OCI-LY7 (cell line): ENCODE measurements around the gene ELAVL3. TPM values are rescaled to one million over a fixed set of nuclear protein-coding genes. Genes with fewer than 3 reads are reported as not detected.

Experiments
- BruUV-seq: library from RNA; stranded (reverse); fragments of 400-500 nt; replicated peaks from 2 replicates; lab custom pipeline; 2021; lab: Mats Ljungman, UMichigan
- CTCF ChIA-PET: fragments of 300-600 bp; sonication (Branson Sonifier 250); formaldehyde crosslinking; loops from one replicate; lab custom pipeline; 2022; ENCODE audit warnings: antibody characterized with exemption; ENCODE audit not compliant: unreplicated experiment; lab: Charles Lee
- POLR2A ChIA-PET: fragments of 300-600 bp; sonication (Branson Sonifier 250); formaldehyde crosslinking; loops from one replicate; lab custom pipeline; 2022; ENCODE audit warnings: antibody characterized with exemption; lab: Charles Lee
- DNase-seq: peaks from one replicate; pipeline ENCODE4 v3.0.0-alpha.2; 2015; ENCODE audit warnings: low spot score
- H2AFZ ChIP-seq: fragments of 200-600 bp; sonication (generic), shearing (Covaris generic); 2 replicates; pipeline ENCODE4 v1.6.1; 2014; ENCODE audit warnings: mild to moderate bottlenecking, antibody characterized with exemption, low read length, moderate library complexity
- H3K27ac ChIP-seq: fragments of 200-600 bp; sonication (generic); 2 replicates; pipeline ENCODE4 v1.5.1; 2014; ENCODE audit warnings: mixed run types, low read depth, mild to moderate bottlenecking, moderate library complexity, low read length, inconsistent platforms; ENCODE audit not compliant: poor library complexity, severe bottlenecking
- H3K36me3 ChIP-seq: fragments of 200-600 bp; sonication (generic); 2 replicates; pipeline ENCODE4 v1.6.1; 2014; ENCODE audit warnings: mild to moderate bottlenecking, antibody characterized with exemption, low read length, moderate library complexity, mixed read lengths; ENCODE audit not compliant: insufficient read depth
- H3K4me1 ChIP-seq: fragments of 200-600 bp; sonication (generic); 2 replicates; pipeline ENCODE4 v1.5.1; 2014; ENCODE audit warnings: mild to moderate bottlenecking, low read length; ENCODE audit not compliant: insufficient read depth, poor library complexity, severe bottlenecking
- H3K4me2 ChIP-seq: fragments of 200-600 bp; sonication (generic); 2 replicates; pipeline ENCODE4 v1.6.1; 2014; ENCODE audit warnings: mild to moderate bottlenecking, low read length
- H3K4me3 ChIP-seq: fragments of 200-600 bp; sonication (generic); 2 replicates; pipeline ENCODE4 v1.5.1; 2014; ENCODE audit warnings: mild to moderate bottlenecking, low read depth, low read length; ENCODE audit not compliant: poor library complexity, severe bottlenecking
- H3K79me2 ChIP-seq: fragments of 200-600 bp; sonication (generic); 2 replicates; pipeline ENCODE4 v1.6.1; 2016; ENCODE audit warnings: low read depth, mild to moderate bottlenecking, low read length, moderate library complexity, mixed read lengths; ENCODE audit not compliant: insufficient read depth
- H3K9me2 ChIP-seq: fragments of 200-600 bp; sonication (generic); 2 replicates; pipeline ENCODE4 v1.6.1; 2016; ENCODE audit warnings: mild to moderate bottlenecking, low read length, mixed read lengths; ENCODE audit not compliant: insufficient read depth
- H3K9me3 ChIP-seq: fragments of 200-600 bp; sonication (generic); 2 replicates; pipeline ENCODE4 v1.6.1; 2014; ENCODE audit warnings: mild to moderate bottlenecking, mixed run types, low read length, mixed read lengths
- H4K20me1 ChIP-seq: fragments of 200-600 bp; sonication (generic); 2 replicates; pipeline ENCODE4 v1.6.1; 2014; ENCODE audit warnings: mild to moderate bottlenecking, antibody characterized with exemption, low read length, moderate library complexity, mixed read lengths; ENCODE audit not compliant: insufficient read depth
- CTCF ChIP-seq: fragments of 200-600 bp; sonication (generic); conservative IDR thresholded peaks from 2 replicates; pipeline ENCODE4 v1.5.1; 2014; ENCODE audit warnings: mild to moderate bottlenecking, antibody characterized with exemption, low read length, moderate library complexity, mixed read lengths
- EZH2phosphoT487 ChIP-seq: fragments of 200-600 bp; sonication (generic); IDR thresholded peaks from 2 replicates; pipeline ENCODE4 v1.6.1; 2018; ENCODE audit warnings: low read depth, borderline replicate concordance, mild to moderate bottlenecking, mixed run types, antibody characterized with exemption, low read length, moderate library complexity, mixed read lengths
- intact Hi-C: fragments of 100-400 bp; cut with micrococcal nuclease; formaldehyde crosslinking; loops from one replicate; pipeline ENCODE4 v1.10.0; 2022; ENCODE audit not compliant: unreplicated experiment
- total RNA-seq, 2 experiments: library from RNA; depleted of rRNA in 1 of 2; stranded (reverse); fragments of >200 nt in 1 of 2; shearing (Covaris generic) in 1 of 2; gene quantifications; 2 replicates each; pipeline ENCODE4 v1.2.3, GENCODE V29; 2014 to 2022

The ELAVL3 gene
- total RNA-seq, 2 experiments from 2014 or later, result 0.30 to 0.95 TPM

DNA sequence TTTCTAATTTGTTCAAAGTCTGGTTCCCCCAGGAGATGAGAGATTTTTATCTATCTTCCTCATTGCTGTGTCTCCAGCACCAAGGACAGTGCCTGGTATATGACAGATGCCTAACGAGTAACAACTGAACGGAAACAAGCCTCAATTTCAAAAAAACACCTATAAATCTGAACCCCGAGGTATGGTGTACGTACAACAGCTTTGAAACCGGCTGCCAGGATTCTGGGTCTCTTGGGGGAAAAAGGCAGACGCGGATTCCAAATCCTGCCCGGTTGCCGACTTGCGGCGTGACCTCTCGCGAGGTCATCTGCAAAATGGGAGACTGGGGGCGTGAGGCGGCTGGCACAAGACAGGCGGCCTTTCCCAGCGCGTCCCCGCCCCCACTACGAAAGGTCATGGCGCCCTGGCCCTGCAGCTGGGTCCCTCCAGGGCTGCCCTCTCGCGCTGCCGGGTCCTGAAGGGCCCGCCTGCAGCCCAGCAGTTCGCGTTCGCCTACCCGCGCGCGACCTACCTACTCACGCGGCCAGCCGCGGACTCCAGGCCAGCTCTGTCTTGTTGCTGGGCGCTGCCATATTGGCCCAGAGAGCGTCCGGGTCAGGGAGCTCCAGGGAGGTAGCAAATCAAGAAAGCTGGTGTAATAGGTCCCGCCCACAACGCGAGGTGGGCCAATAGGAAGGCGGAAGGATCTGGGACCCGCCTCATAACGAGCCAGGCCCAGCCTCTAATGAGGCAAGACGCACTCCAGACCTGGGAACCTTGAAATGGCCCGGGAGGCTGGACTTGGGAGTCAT, 47.9 kb upstream of the ELAVL3 start, which contains the start of gene ECSIT:
Gene ECSIT, minus strand, starts transcription at position 584 of the 791 bp plus-strand sequence. CDS start 9,964 bp downstream, outside the sequence.
- H3K79me2 ChIP-seq, result peaks cover 14% of the 10 kb centered on the region; the same call in 1 of the 2 replicates
- H3K9me2 ChIP-seq, result no peaks in the 10 kb centered on the region
- no peak for TF ChIP-seq EZH2phosphoT487
- no peak for TF ChIP-seq CTCF
- H3K4me1 ChIP-seq, result peaks cover 12% of the 10 kb centered on the region
- DNase-seq, result peak; percentile 97
- H4K20me1 ChIP-seq, result no peaks in the 10 kb centered on the region
- BruUV-seq, result TSS peak; percentile 77
- H2AFZ ChIP-seq, result peak within 1 kb of the TSS; percentile 78
- peaks cover 11% of the 10 kb centered on the region for H3K36me3 ChIP-seq
- POLR2A ChIA-PET, result interaction anchor here (0.6 to 1.0 kb wide), 4 partner anchors 35 to 148 kb away, joined by 3 to 4 read pairs (median 3); no protein-coding TSS in a partner anchor
- peak within 1 kb of the TSS; percentile 80 for H3K4me3 ChIP-seq
- intact Hi-C loops, result loop anchor here (1.0 kb wide), 2 partner anchors 23 to 46 kb away; partner anchors contain the start of gene ZNF653
- H3K4me2 ChIP-seq, result peak within 1 kb of the TSS; percentile 88
- H3K9me3 ChIP-seq, result no peaks in the 10 kb centered on the region
- H3K27ac ChIP-seq, result peak within 1 kb of the TSS; percentile 53
- CTCF ChIA-PET, result interaction anchor here (0.6 to 0.9 kb wide), 2 partner anchors 50 to 269 kb away, joined by 3 to 9 read pairs; no protein-coding TSS in a partner anchor

GRCh38 chr19:11519138-11519537, 38.3 kb upstream of the ELAVL3 start:
- Histone ChIP-seq H3K27ac (no peak overlapping the region), H3K79me2 (no peaks in the 10 kb centered on the region), H3K9me2 (no peaks in the 10 kb centered on the region), H3K9me3 (no peaks in the 10 kb centered on the region), H4K20me1 (no peaks in the 10 kb centered on the region), H3K4me1 (no peaks in the 10 kb centered on the region), H3K4me2 (no peak overlapping the region), H2AFZ (no peak overlapping the region), H3K36me3 (peaks cover 42% of the 10 kb centered on the region), H3K4me3 (no peak overlapping the region)
- no peak for TF ChIP-seq EZH2phosphoT487
- no peak for TF ChIP-seq CTCF
- CTCF ChIA-PET, result no interaction called here
- intact Hi-C loops, result no loop called here
- POLR2A ChIA-PET, result no interaction called here
- no TSS peak for BruUV-seq
- no peak for DNase-seq

- no peak overlapping the region for H3K27ac ChIP-seq
These were observed 33.1 kb upstream of the ELAVL3 start for GRCh38 chr19:11513946-11514345.

More at GRCh38 chr19:11513946-11514345, 33.1 kb upstream of the ELAVL3 start:
- TF ChIP-seq CTCF, result no peak
- no peak for TF ChIP-seq EZH2phosphoT487
- no peaks in the 10 kb centered on the region for H3K4me1 ChIP-seq
- intact Hi-C loops, result no loop called here
- DNase-seq, result no peak
- H2AFZ ChIP-seq, result no peak overlapping the region
- no TSS peak for BruUV-seq
- peaks cover 51% of the 10 kb centered on the region for H3K36me3 ChIP-seq
- ChIA-PET POLR2A (interaction anchor here (0.6 to 0.7 kb wide), 3 partner anchors 9 to 253 kb away, joined by 3 to 6 read pairs (median 4); no protein-coding TSS in a partner anchor), CTCF (no interaction called here)
- no peak overlapping the region for H3K4me3 ChIP-seq
- no peaks in the 10 kb centered on the region for H3K9me3 ChIP-seq
- no peaks in the 10 kb centered on the region for H3K79me2 ChIP-seq
- H4K20me1 ChIP-seq, result no peaks in the 10 kb centered on the region
- no peak overlapping the region for H3K4me2 ChIP-seq
- no peaks in the 10 kb centered on the region for H3K9me2 ChIP-seq
